Myocyte (in vitro differentiated cells): ENCODE measurements around the gene PTPN14. TPM values are rescaled to one million over a fixed set of nuclear protein-coding genes. Genes with fewer than 3 reads are reported as not detected.
"Not testable (repeated sequence)": the region's sequence is repeated elsewhere in the genome, so short reads cannot be mapped to it uniquely, and the experiment has no call there.

Source experiments
- DNase-seq: peaks from one replicate; pipeline ENCODE4 v3.0.0-alpha.2; 2012; ENCODE audit warnings: low read depth
- total RNA-seq: library from RNA; depleted of rRNA; stranded (reverse); fragments of >200 nt; gene quantifications from 2 replicates; pipeline ENCODE4 v1.2.3, GENCODE V29; 2014

The PTPN14 gene
- total RNA-seq, 1 donor from 2014 or later, result 17.8 TPM

DNA sequence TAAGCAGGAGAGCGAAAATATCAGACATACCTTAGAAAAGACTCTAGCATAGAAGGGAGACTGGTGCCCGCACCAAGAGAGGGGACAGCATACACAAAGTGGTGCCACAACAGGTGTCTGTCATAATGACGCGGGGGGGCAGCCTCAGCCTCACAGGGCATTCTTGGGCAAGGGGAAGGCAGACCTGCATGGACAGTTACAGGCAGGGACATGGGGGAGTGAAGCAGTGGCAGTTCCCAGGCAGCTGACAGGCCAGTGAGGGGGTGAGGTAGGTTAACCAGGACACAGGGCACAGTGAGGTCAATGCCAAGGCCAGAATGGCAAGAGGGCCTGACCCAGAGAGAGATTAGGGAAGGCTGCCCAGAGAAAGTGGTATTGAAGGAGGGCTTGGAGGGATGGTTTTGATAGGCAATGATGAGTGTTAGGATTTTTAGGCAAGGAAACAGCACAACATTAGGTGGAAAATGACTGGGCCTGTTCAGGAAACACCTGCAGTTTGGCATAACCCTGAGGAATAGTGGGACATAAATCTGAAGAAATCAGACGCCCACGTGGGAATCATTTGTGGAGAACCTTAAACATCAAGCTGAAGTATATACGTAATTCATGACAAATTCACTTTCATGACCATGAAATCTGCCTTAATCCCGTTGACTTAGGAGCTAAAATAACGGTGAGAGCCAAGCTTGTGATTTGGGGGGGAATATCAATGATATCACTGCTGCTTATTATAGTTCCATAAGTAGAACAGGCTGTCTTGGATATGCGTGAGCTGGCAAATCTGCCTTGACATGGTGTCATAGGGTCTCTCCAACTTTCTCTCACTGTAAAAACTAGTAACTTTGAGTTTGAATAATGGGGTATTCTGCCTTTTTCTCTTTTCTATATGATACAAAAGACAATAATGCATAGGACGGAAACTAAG lies 8.9 kb downstream of the PTPN14 start:
- DNase-seq, result peak; percentile 26

DNA sequence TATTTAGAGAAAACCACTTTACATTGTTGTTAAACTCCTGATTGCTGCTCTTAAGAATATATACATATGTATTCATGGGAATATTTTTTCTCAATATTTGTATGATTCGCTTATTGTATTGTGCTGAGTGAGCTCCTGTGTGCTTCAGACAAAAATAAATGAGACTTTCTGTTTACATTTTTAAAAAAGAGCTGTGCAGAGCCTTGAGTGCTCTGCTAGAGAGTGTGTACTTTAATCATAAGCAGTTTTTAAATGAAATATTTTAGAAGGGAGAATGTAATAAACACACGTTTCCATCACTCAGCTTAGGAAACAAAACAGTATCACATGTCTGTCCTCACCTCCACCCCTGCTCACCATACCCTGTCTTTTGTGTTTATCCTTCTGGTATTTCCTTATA lies 9.7 kb downstream of the PTPN14 start:
- no peak for DNase-seq

DNA sequence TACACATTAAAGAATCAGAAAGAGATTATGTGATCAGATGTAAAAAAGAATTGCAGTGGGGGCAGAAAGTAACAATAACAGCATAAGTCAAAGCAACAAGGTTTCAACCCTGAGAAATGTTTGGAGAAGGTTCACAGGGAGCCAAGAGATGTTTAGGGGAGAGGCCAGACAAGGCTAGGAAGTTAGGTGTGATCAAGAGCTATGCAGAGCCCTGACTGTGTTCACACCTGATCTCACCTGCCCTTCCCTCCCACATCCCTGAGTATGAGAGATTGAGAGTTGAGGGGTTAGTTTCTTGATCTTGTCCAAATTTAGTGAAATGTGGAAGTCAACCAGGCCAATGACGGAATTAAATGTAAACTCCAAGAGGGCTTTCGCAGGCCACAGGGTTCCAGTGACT lies 10.2 kb downstream of the PTPN14 start:
- DNase-seq, result no peak

- DNase-seq, result no peak
Observed at GRCh38 chr1:214540324-214540723, 11.1 kb downstream of the PTPN14 start.

DNA sequence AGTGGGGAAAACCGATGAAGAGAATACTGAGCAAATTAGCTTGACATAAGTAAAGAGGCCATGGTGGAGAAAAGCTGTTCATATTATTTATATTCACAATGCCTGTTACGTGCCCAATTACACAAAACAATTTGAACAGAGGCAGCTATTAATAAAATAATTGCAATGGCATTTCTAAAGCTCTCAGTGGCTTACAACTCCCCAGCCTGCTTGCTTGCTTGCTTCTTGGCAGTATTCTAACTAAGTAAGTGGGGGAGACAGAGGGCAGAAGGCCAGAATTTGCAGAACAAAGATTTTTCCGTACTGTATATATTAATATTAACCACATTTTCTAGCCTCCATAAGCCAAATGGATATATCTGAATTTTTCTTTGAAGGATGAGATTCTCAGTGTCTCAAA lies 12.9 kb downstream of the PTPN14 start:
- DNase-seq, result no peak

GRCh38 chr1:214537872-214538473 lies 13.4 kb downstream of the PTPN14 start:
- no peak for DNase-seq

GRCh38 chr1:214537219-214537618 lies 14.2 kb downstream of the PTPN14 start:
- DNase-seq, result no peak

GRCh38 chr1:214532070-214532469 lies 19.3 kb downstream of the PTPN14 start:
- no peak for DNase-seq

- DNase-seq, result peak; percentile 59
Observed at GRCh38 chr1:214525535-214526019, 25.8 kb downstream of the PTPN14 start.

- no peak for DNase-seq
Observed at GRCh38 chr1:214524824-214525223, 26.6 kb downstream of the PTPN14 start.

DNA sequence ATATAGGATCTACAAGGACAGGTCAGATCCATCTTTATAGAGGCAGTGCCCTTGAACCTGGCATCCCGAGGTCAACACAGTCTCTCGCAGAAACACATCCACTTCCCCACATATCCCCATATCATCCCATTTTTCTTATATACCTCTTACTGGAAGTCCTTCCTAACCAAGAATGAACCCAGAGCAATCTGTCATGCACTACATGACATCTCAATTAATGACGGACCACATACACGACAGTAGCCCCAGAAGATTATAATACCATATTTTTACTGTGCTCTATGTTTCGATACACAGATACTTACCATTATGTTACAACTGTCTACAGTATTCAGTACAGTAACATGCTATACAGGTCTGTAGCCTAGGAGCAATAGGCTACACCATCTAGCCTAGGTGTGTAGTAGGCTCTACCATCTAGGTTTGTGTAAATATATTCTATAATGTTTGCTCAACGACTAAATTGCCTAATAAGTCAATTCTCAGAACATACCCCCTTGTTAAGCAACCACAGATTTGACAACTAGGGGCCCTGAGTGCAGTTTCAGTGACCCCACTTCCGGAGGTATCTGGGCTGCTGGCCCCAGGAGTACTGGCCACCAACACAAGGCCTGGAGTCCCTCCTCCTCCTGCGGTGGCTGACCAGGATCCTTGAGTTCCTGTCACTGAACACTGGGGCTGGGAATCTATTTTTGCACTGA lies 28.1 kb downstream of the PTPN14 start:
- no peak for DNase-seq

- DNase-seq, result not testable (repeated sequence)
Observed at GRCh38 chr1:214521458-214521857, 29.9 kb downstream of the PTPN14 start.

GRCh38 chr1:214520544-214521165 lies 30.7 kb downstream of the PTPN14 start:
- no peak for DNase-seq

DNA sequence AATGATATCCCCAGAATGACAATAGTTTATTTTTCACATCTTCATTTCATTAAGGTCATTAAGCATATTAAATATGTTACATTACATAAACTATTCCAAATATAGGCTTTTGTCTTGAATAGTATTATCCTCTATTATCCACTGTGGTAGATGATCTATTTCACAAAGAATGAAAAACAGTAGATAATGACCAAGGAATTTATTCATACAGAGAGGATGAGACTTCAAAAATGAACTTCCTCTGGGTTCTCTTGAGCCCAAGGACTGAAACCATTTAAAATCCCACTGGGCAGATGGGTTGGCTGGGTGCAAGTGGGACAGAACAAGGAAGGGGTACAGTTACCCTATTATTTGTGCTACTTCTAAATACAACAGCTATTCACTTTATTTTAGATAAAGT lies 33.0 kb downstream of the PTPN14 start:
- DNase-seq, result no peak

DNA sequence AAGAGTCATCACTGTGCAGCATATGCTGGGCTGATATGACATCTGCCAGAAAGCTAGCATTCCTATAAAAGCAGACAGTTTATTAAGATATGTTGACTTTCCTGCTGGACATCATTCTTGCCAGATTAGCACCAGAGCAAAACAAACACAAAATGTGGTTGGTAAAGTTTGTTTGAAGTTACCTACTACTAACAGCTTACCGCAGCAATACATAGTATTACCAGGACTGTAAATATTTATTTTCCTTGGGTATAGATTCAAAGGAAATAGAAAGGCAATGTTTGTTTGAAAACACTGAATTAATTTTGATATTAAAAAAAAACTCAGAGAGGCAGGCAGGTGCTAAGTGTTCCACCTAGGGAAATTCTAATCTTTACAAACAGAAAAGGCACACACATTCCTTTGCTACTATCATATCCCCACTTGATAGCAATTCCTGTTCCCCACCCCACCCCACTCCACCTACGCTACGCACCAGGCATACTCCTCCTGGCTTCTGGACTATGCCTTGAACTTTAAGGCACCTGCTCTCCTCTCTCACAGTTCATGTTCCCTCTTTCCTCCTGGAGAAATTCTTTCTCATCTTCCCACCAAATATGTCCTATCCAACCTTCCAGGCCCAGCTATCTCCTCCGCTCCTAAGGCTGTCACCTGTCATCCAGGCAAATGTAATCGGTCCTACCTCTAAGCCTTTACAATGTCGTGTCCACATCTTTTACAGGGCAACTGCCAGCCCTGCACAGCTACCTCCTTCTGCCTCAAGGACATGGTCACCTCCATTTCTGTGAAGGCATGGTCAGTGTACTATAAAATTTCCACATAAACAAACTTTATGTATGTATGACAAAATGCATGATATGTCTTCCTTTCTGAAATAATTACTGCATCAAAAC lies 34.7 kb downstream of the PTPN14 start:
- no peak for DNase-seq

GRCh38 chr1:214515544-214516433 lies 35.6 kb downstream of the PTPN14 start:
- DNase-seq, result no peak

GRCh38 chr1:214514819-214515383 lies 36.5 kb downstream of the PTPN14 start:
- DNase-seq, result no peak

DNA sequence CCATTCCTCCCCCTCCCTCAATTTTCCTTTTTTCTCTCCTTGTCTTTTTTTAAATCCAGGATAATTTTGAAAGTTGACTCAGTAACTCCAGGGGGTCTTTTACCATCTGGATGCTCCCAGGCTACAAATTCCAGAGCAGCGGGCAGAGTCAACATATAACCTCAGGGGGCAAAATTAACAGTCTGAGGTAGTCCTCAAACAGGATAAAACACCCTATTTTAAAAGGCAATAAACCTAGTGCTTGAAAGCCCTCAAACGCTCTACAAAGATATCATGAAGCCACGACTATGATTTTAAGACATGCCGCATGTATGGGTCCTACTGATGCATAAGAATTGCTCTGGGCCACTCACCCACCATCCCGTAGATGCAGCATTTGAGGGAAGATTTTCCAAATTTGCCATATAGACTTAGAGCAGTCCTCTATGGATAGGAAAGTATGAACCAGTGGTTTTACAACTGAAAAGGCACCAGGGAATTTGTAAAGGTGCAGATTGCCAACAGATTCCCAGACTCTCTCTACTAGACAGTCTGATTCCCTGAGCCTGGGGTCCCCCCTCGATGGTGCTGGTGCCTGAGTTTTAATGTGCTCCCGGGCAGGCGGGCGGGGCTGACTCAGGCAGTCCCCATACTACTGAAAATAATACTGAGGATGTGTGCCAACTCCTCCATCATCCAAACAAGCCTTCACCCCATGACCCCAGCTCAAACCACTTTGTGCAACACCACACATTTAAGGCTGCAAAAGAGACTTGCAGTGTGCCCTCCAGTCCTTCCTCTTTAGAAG lies 37.2 kb downstream of the PTPN14 start:
- peak; percentile 26 for DNase-seq
